Fibroblast of pulmonary artery (primary cell): ENCODE results near the gene FANK1.
"Not testable (repeated sequence)": the region's sequence is repeated elsewhere in the genome, so short reads cannot be mapped to it uniquely, and the experiment has no call there.

ENCODE experiments used
- DNase-seq: peaks from one replicate; pipeline ENCODE4 v3.0.0-alpha.2; 2010; ENCODE audit warnings: low read depth
- H3K4me3 ChIP-seq: replicated peaks from 2 replicates; pipeline ENCODE4 v1.5.1; 2011; ENCODE audit warnings: low read depth, mild to moderate bottlenecking, control low read depth, low read length, moderate library complexity
- TF ChIP-seq, protein P1 (sequence below): IDR thresholded peaks from 2 replicates; pipeline ENCODE4 v1.5.1; 2011; ENCODE audit warnings: mild to moderate bottlenecking, control low read depth, low read length, inconsistent platforms; ENCODE audit errors: missing control alignments

Gene FANK1

DNA sequence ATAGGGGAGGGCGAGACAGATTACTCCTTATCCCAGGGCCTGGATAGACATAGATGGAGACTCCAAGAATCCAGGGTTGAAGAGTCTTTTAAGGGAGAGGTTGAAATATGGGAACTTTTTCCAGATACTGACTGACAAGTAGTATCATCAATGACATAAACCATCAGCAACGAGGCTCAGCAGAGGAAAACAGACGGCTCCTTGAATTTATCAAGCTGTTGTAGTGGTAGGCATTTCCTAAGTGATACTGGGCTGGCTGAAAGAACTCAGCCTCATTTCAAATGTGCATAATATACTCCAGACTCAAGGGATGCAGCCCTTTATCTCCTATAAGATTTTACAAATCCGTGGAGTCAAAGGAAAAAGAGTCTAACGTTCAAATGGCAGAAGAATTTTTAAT, 150.5 kb downstream of the FANK1 start:
- no peak overlapping the region for H3K4me3 ChIP-seq
- TF ChIP-seq, protein P1, sequence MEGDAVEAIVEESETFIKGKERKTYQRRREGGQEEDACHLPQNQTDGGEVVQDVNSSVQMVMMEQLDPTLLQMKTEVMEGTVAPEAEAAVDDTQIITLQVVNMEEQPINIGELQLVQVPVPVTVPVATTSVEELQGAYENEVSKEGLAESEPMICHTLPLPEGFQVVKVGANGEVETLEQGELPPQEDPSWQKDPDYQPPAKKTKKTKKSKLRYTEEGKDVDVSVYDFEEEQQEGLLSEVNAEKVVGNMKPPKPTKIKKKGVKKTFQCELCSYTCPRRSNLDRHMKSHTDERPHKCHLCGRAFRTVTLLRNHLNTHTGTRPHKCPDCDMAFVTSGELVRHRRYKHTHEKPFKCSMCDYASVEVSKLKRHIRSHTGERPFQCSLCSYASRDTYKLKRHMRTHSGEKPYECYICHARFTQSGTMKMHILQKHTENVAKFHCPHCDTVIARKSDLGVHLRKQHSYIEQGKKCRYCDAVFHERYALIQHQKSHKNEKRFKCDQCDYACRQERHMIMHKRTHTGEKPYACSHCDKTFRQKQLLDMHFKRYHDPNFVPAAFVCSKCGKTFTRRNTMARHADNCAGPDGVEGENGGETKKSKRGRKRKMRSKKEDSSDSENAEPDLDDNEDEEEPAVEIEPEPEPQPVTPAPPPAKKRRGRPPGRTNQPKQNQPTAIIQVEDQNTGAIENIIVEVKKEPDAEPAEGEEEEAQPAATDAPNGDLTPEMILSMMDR: no peak
- DNase-seq: no peak

DNA sequence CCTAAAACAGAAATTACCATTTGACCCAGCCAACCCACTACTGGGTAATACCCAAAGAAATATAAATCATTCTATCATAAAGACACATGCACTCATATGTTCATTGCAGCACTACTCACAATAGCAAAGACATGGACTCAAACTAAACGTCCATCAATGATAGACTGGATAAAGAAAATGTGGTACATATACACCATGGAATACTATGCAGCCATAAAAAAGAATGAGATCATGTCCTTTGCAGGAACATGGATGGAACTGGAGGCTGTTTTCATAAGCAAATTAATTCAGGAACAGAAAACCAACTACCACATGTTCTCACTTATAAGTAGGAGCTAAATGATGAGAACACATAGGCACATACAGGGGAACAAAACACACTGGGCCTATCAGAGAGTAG, 151.4 kb downstream of the FANK1 start:
- not testable (repeated sequence) for DNase-seq, H3K4me3 ChIP-seq

DNA sequence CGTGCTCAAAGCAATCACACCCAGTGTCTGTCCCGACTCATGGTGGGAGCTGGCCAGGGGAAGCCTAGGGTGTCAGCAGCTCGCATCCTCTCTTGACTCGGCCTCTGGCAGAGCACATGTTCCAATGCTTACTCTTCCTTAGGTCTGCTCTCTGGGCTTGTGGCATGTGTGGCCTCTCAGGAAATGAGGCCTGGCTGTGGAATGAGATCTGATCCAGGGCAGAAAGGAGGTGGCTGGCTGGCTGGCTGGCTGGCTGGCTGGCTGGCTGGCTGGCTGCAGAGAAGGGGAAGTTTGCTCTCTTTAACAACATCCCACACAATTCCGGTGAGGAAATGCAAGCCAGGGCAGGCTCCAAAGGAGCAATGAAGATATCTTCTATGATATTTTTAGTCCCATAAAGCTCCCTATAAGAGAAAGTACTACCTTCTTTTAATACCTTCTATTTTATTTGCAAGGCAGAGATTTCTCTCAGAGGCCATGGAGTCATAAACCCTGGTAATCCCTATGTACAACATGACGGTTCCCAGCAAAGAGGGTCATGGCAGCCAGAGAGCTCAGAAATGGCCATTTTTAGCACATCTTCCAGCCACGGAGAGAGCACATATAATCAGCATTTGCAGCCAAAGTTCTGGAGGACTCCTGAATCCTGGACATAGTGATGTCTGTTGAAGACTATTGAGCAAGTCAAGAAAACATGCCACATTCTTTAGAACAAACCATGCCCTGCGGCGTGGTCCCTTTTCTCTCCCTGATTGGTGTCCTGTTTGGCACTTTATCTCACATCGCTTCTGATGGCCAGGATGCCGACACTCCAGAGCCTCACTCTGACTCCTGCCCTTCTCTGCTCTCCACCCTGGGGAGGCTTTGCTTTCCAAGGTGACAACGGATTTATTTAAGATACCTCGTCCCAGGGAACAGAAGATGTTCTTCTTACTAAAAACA, 153.7 kb downstream of the FANK1 start:
- no peak overlapping the region for H3K4me3 ChIP-seq
- peak; percentile 87 for DNase-seq
- TF ChIP-seq, protein P1: no peak

DNA sequence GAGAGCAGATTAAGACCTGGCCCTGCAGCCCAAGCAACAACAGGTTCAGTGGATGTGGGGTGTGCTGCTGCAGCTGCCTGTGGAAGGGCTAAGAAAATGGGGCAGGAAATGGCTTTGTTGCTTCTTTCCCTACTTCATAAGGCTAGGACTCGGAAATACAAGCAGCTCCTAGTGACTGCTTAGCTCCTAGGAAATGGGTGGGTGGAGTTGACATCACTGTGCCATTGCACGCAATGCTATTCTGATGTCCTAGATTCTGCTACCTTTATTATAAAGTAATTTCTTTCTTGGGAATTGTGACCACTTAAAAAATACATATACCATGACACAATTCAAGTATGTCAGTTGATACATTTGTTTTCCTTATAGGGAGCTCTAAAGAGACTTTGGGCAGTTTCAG, 155.8 kb downstream of the FANK1 start:
- TF ChIP-seq, protein P1: no peak
- H3K4me3 ChIP-seq: no peak overlapping the region
- DNase-seq: no peak

DNA sequence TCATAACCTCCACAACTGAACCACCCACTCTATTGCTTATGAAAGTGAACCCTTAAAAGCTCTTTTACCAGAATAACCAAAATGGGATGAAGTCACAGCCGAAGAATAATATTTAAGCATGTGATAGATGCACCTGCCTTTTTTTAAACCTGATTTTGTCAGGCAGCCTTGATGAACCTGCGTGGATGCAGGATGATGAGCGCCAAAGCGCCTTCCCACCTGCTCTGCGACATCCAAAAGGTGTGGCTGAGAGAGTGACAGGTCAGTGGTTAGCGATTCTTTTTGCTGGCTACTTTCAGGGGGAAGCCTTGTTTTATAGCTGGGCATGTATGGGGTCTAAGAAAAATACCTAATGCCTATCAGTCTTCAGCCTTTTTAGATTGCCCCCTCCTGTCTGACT, 157.8 kb downstream of the FANK1 start:
- TF ChIP-seq, protein P1: no peak
- no peak overlapping the region for H3K4me3 ChIP-seq
- DNase-seq: no peak

DNA sequence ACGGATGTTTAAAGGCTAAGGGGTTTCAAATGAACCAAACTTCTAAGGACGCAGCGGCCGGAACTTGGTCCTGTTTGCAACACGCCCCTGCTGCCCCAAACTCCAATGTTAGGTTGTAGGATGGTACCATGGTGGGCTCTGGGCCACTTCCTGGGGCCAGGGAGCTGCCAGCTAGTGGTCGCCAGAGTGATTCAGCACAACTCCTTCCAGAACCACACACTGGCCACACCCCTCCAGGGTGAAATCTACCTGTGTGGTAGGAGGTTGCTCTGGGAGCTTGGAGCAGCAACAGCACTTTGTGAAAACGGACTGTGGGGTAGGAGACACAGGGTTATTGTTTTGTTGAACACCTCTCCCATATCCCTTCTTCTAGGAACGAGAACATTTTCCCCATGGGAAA, 161.1 kb downstream of the FANK1 start:
- no peak for DNase-seq
- H3K4me3 ChIP-seq: no peak overlapping the region
- TF ChIP-seq, protein P1: no peak

DNA sequence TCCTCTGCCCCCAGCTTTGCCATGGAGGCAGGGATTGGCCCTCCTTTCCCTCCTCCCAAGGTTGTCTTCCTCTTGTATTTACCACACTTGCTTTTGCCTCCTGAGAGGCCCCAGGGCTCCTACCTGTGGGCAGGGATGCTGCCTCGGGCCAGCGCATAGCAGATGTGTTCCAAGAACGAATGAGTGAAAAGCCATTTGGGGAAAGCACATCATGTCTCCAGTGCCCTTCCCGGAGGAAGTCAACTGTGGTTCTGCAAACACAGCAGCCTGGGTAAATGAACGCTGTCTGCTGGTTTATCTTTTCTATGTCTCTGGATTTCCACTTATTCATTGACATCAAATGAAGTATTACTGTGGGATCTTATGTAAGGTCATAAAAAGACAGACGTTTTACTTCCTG, 161.7 kb downstream of the FANK1 start:
- TF ChIP-seq, protein P1: no peak
- no peak for DNase-seq
- H3K4me3 ChIP-seq: no peak overlapping the region
